Pancreas (tissue), 10 donors: ENCODE data around the gene SRPK3. TPM values are rescaled to one million over a fixed set of nuclear protein-coding genes. Genes with fewer than 3 reads are reported as not detected.
A peak's percentile ranks its signal among the peaks of the same experiment; 100 is the strongest.

Experiments used
- ATAC-seq, 4 donors: fragments of 200-7000 bp; cut with Tn5 transposase; one replicate each; pipeline versions ENCODE4 v1.8.0 to v1.9.1; 2020; ENCODE audit warnings: mild to moderate bottlenecking in 4 of 4, moderate library complexity in 4 of 4
- DNase-seq, 6 donors: peaks; one replicate each; pipeline ENCODE4 v3.0.0-alpha.2; 2020
- FAIRE-seq: peaks from 2 replicates; lab custom pipeline; 2012; peaks lifted over from hg19 to GRCh38; lab: Jason Lieb, UNC
- H3K27ac ChIP-seq, 4 donors: fragments of 200-600 bp; sonication (generic); 1 replicate in 3 of 4; 2 replicates in 1 of 4; pipeline versions ENCODE4 v1.5.0 to v1.8.0; 2020
- H3K27me3 ChIP-seq, 4 donors: fragments of 200-600 bp; one replicate each; pipeline ENCODE4 v1.8.0; 2021
- H3K36me3 ChIP-seq, 3 donors: fragments of 200-600 bp; sonication (generic) in 1 of 3; one replicate each; pipeline versions ENCODE4 v1.5.0 to v1.8.0; 2020 to 2021
- H3K4me1 ChIP-seq, 3 donors: fragments of 200-600 bp; one replicate each; pipeline ENCODE4 v1.8.0; 2021
- H3K4me3 ChIP-seq, 4 donors: fragments of 200-600 bp; sonication (generic) in 2 of 4; one replicate each; pipeline versions ENCODE4 v1.5.0 to v1.8.0; 2020 to 2021
- H3K9me3 ChIP-seq, 4 donors: fragments of 200-600 bp; one replicate each; pipeline ENCODE4 v1.8.0; 2021
- WGBS, 2 donors: extraction: QIAGEN DNeasy Blood & Tissue Kit; methylation state at CpG; one replicate each; pipeline ENCODE4 v1.1.7; 2013; 5-methylcytosine and 5-hydroxymethylcytosine counted together
- intact Hi-C, 3 donors: fragments of 100-400 bp; cut with DNase I; formaldehyde crosslinking; loops; one replicate each; pipeline versions ENCODE4 v1.11.1 to v1.14.2; 2022
- polyA plus RNA-seq, 2 donors: library from polyadenylated mRNA; stranded (reverse); fragments of 200-250 nt; gene quantifications; one replicate each; pipeline ENCODE4 v1.2.3, GENCODE V29; 2013
- total RNA-seq, 6 donors: library from RNA; stranded (reverse); fragmentation: NEBNext Ultra II Directional in 4 of 6; extraction: Animal tissue kit (Norgen Biotek cat#: 25700) in 4 of 6; gene quantifications; one replicate each; pipeline versions ENCODE4 v1.2.1 to v1.2.4, GENCODE V29; 2021 to 2023
- TF ChIP-seq, protein P1 (sequence below), 4 donors: fragments of 200-600 bp; sonication (generic) in 3 of 4; IDR thresholded peaks; one replicate each; pipeline versions ENCODE4 v1.5.0 to v1.8.0; 2021; ENCODE audit warnings: antibody characterized with exemption in 4 of 4
- donor health status: healthy with polysubstance abuse.
- donor health status: DM: no; HTN: no; CAD: no; lungs with moderate emphysema.
- donor health status: DM: no; HTN: no; CAD: no.
- donor health status: control.
- donor health status: control.
- donor health status: Bipolar disorder and iron deficiency.
- donor health status: DM: yes; HTN: yes; CAD: no.
- donor health status: DM: no; HTN: no; CAD: no.
- donor health status: DM: no; HTN: no; CAD: no.
- donor health status: DM: yes; HTN: yes; CAD: no.

Gene SRPK3
- total and polyA plus RNA-seq, 8 donors = 0.12 to 1.5 (median 0.24) TPM; not detected in 1

DNA sequence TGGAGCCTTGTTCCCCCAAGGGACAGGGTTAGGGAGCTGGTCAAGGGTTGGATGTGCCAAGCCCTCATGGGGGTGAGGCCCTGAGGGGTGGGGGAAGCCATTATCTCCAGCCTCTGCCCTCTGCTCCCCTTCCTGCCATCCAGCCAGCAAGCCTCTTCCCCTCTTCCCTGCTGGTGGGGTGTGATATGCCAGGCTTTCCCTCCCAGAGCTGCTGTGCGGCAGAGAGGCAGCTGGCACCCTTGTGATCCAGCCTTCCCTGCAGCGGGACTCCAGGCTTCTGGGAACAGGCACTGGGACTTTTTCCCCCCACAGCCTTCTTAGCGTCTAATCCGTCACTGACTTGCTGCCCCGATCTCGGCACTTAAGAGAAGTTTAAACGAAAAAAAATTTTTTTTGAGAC, 19.9 kb downstream of the SRPK3 start:
- ATAC-seq (peak in 1 of 4 donors; percentile 5), FAIRE-seq (no peak), DNase-seq (no peak)
- H3K4me3 ChIP-seq = no peak overlapping the region
- TF ChIP-seq, protein P1, sequence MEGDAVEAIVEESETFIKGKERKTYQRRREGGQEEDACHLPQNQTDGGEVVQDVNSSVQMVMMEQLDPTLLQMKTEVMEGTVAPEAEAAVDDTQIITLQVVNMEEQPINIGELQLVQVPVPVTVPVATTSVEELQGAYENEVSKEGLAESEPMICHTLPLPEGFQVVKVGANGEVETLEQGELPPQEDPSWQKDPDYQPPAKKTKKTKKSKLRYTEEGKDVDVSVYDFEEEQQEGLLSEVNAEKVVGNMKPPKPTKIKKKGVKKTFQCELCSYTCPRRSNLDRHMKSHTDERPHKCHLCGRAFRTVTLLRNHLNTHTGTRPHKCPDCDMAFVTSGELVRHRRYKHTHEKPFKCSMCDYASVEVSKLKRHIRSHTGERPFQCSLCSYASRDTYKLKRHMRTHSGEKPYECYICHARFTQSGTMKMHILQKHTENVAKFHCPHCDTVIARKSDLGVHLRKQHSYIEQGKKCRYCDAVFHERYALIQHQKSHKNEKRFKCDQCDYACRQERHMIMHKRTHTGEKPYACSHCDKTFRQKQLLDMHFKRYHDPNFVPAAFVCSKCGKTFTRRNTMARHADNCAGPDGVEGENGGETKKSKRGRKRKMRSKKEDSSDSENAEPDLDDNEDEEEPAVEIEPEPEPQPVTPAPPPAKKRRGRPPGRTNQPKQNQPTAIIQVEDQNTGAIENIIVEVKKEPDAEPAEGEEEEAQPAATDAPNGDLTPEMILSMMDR (IDR thresholded peaks at IDR 0.05) = no peak
- WGBS, 2 donors = 83% methylated on average over 7 of the region's 7 CpGs
- no peaks in the 10 kb centered on the region for H3K27me3 ChIP-seq
- no peak overlapping the region for H3K27ac ChIP-seq
- H3K4me1 ChIP-seq = no peaks in the 10 kb centered on the region
- H3K36me3 ChIP-seq = no peaks in the 10 kb centered on the region
- intact Hi-C loops = no loop called here
- H3K9me3 ChIP-seq = no peaks in the 10 kb centered on the region

DNA sequence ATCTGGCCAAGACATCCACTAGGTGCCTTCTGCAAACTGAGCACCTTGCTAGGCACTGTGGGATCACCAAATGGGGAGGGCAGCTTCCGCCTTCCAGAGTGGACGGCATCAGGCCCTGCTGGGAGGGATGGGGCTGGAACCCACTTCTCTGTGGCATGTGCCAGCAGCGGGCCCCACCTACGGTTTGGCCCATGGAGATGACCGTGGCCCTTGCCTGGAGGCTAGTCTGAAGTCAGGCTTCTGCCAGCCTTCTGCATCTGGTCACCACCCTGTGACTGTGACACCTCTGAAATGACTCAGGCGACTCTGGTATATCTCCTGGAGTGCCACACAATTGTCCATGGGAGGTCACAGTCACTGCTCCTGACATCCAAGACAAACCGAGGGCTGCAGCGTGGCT, 20.8 kb downstream of the SRPK3 start:
- FAIRE-seq (no peak), ATAC-seq (no peak), DNase-seq (no peak)
- Histone ChIP-seq H3K4me3 (no peak overlapping the region), H3K36me3 (no peaks in the 10 kb centered on the region), H3K27me3 (no peaks in the 10 kb centered on the region), H3K27ac (no peak overlapping the region), H3K4me1 (no peaks in the 10 kb centered on the region), H3K9me3 (no peaks in the 10 kb centered on the region)
- WGBS, 2 donors = 77 to 78% methylated on average over 8 of the region's 8 CpGs
- TF ChIP-seq, protein P1 (IDR thresholded peaks at IDR 0.05) = no peak
- intact Hi-C loops = no loop called here

DNA sequence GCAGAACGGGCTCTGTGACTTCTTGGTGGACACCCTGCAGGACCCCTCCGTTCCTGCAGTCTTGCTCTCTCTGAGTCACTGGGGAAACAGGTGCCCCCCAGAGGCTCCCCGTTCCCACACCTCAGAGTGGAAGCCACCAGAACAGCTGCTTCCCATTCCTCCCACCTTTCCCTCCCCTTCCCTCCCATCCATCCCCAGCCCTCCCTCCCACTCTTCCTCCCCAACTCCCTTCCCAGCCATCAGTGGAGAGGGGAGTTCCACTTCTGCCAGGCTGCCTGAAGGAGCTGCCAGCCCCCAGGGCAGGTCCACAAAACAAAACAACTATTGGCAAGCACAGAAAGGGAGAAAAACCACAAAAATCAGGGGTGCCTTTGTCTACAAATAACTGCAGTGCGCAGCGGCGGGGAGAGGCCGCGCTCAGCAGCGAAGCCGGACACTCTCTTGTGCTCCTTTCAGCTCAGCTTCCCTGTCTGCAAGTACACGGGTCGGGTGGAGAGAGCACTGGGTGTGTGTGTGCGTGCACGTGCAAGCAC, 21.7 kb downstream of the SRPK3 start:
- Histone ChIP-seq H3K27me3 (no peaks in the 10 kb centered on the region), H3K27ac (no peak overlapping the region), H3K9me3 (no peaks in the 10 kb centered on the region), H3K4me3 (no peak overlapping the region), H3K36me3 (no peaks in the 10 kb centered on the region), H3K4me1 (no peaks in the 10 kb centered on the region)
- no peak for FAIRE-seq
- WGBS, 2 donors = 75 to 85% methylated on average over 14 of the region's 14 CpGs
- peak in 1 of 6 donors; percentile 23 for DNase-seq
- TF ChIP-seq, protein P1 (IDR thresholded peaks at IDR 0.05) = no peak
- no peak for ATAC-seq
- intact Hi-C loops = no loop called here

DNA sequence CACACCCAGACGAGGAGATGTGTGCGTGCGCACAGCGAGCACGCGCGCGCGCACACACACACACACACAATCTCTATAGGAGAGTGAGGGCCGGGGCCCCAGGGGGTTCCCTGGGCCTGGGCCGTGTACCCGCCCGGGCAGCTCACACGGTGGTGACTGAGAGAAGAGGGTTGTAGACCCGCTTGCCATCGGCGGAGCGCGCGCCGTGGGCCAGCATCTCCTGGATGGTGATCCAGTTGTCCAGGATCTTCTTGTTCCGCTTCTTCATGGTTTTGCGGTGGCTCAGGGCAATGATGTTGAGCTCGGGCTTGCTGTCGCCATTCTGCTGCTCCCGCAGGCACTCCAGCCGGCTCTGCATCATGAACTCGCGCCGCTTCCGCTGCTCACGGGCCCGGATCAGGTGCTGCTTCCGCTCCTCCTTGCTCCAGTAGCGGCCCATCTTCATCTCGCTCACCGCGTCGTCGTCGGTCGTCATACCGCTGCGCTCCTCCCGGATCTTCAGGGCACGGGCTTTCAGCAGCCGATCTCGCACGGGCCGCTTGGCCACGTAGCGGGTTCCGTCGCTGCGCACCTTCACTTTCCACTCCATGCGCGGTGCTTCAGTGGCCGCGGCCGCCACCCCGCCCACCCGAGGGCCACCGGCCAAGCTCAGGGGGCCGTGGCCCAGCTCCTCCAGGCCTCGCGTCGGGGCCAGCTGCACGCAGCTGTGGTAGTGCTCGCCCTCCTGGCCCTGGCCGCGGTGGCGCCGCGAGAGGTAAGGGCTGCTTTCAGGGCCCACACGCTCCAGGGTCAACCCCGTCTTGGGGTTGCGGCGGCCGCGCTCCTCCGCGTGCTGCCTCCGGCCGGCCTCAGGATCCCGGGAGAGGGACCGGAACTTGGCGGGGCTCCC, 22.6 kb downstream of the SRPK3 start:
- TF ChIP-seq, protein P1 (IDR thresholded peaks at IDR 0.05) = no peak
- DNase-seq (peak in 1 of 6 donors; percentile 47), ATAC-seq (no peak), FAIRE-seq (no peak)
- Histone ChIP-seq H3K36me3 (no peaks in the 10 kb centered on the region), H3K27me3 (no peaks in the 10 kb centered on the region), H3K4me1 (no peaks in the 10 kb centered on the region), H3K4me3 (no peak overlapping the region), H3K9me3 (no peaks in the 10 kb centered on the region), H3K27ac (no peak overlapping the region)
- intact Hi-C loops = no loop called here
- 94 to 95% methylated on average over 86 to 87 of the region's 87 CpGs for WGBS, 2 donors
